ENCODE measurements around the gene EPHB1.

The EPHB1 gene

DNA sequence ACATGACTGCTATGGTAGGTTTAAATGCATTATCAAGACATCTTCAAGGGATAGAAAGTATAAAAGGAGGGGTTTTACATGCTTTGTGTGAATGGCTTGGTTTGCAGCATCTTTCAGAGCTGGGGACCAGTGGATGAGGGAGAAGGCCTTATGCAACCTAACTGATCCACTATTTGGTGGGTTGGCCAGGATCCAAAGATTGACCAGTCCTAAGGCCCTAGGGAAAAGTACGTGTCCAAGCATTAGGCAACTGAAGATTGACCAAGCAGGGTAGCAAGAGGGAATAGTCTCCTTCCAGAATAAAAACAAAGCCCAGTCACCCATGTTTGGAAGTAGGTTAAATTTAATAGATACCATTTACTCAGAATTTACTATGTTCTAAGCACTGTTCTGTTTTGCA lies 509.3 kb downstream of the EPHB1 start:
- DNase-seq = no peak
